Lower leg skin (tissue), 3 donors: Measurements from ENCODE around the gene PRIM2.
"Not testable (repeated sequence)": the region's sequence is repeated elsewhere in the genome, so short reads cannot be mapped to it uniquely, and the experiment has no call there.

Source experiments
- CTCF ChIP-seq, 3 donors: fragments of 450-650 bp; IDR thresholded peaks; one replicate each; pipeline ENCODE4 v1.5.1; 2016; ENCODE audit warnings: antibody characterized with exemption in 3 of 3, mild to moderate bottlenecking in 3 of 3, moderate library complexity in 2 of 3
- POLR2A ChIP-seq, 2 donors: fragments of 450-650 bp; IDR thresholded peaks; one replicate each; pipeline ENCODE4 v1.6.1; 2016 to 2017; ENCODE audit warnings: antibody characterized with exemption in 2 of 2, mild to moderate bottlenecking in 1 of 2, moderate library complexity in 1 of 2

- TF ChIP-seq POLR2A, CTCF (IDR thresholded peaks at IDR 0.05): not testable (repeated sequence)
Measured at GRCh38 chr6:57486494-57487081, 169.2 kb downstream of the PRIM2 start.
